ENCODE results near the gene DLG2.

- no peak for TF ChIP-seq CTCF (conservative IDR thresholded peaks at IDR 0.05; ENCODE audit: low read length)
- TF ChIP-seq EZH2phosphoT487 (IDR thresholded peaks at IDR 0.05; ENCODE audit: borderline replicate concordance, low read depth, low read length) = no peak
Observed at GRCh38 chr11:85385547-85385946, 241.6 kb downstream of the DLG2 start.
